B cell (primary cell): Measurements from ENCODE around the gene SLC20A1. TPM values are rescaled to one million over a fixed set of nuclear protein-coding genes. Genes with fewer than 3 reads are reported as not detected.

Experiments
- ATAC-seq: fragments of 200-7000 bp; cut with Tn5 transposase; one replicate; pipeline ENCODE4 v1.10.0; 2021; ENCODE audit warnings: low read depth, mild to moderate bottlenecking, moderate number of reproducible peaks, moderate library complexity
- CTCF ChIA-PET: fragments of 350-600 bp; sonication (Branson Sonifier 250); formaldehyde crosslinking; loops from one replicate; lab custom pipeline; 2021; ENCODE audit warnings: antibody characterized with exemption, inconsistent platforms; lab: Charles Lee
- POLR2A ChIA-PET: fragments of 350-600 bp; sonication (Branson Sonifier 250); formaldehyde crosslinking; loops from one replicate; lab custom pipeline; 2021; ENCODE audit warnings: antibody characterized with exemption; lab: Charles Lee
- DNase-seq: peaks from one replicate; pipeline ENCODE4 v3.0.0; 2013
- H2AFZ ChIP-seq: 2 replicates; pipeline ENCODE4 v1.6.1; 2012; ENCODE audit warnings: mild to moderate bottlenecking, low read depth, low read length; ENCODE audit not compliant: insufficient read depth, poor library complexity, severe bottlenecking
- H3K27ac ChIP-seq, 2 donors: 1 replicate in 1 of 2; 2 replicates in 1 of 2; pipeline ENCODE4 v1.5.1; 2012 to 2013; ENCODE audit warnings: low read length in 2 of 2, mild to moderate bottlenecking in 2 of 2, moderate library complexity in 1 of 2
- H3K27me3 ChIP-seq, 4 experiments: fragments of 200-600 bp in 1 of 4; sonication (generic) in 1 of 4; replicated peaks in 1 of 4; 1 replicate in 2 of 4; 2 replicates in 2 of 4; pipeline versions ENCODE4 v1.6.1 to v1.7.0; 2013 to 2016; ENCODE audit warnings: low read length in 3 of 4, mild to moderate bottlenecking in 2 of 4, mixed read lengths in 1 of 4, moderate library complexity in 1 of 4; ENCODE audit not compliant: insufficient read depth in 4 of 4, control insufficient read depth in 3 of 4; ENCODE audit errors: control extremely low read depth in 1 of 4
- H3K36me3 ChIP-seq, 2 experiments: replicated peaks in 1 of 2; 1 replicate in 1 of 2; 2 replicates in 1 of 2; pipeline versions ENCODE4 v1.6.1 to v1.7.1; 2013; ENCODE audit warnings: low read length in 1 of 2; ENCODE audit not compliant: insufficient read depth in 2 of 2, control insufficient read depth in 1 of 2; ENCODE audit errors: control extremely low read depth in 1 of 2, extremely low read depth in 1 of 2
- H3K4me1 ChIP-seq, 2 donors: fragments of 200-600 bp in 1 of 2; sonication (generic) in 1 of 2; 1 replicate in 1 of 2; 2 replicates in 1 of 2; pipeline versions ENCODE4 v1.5.1 to v1.6.1; 2013 to 2017; ENCODE audit warnings: low read length in 2 of 2; ENCODE audit not compliant: control insufficient read depth in 2 of 2, insufficient read depth in 2 of 2
- H3K4me2 ChIP-seq: replicated peaks from 2 replicates; pipeline ENCODE3; 2012; ENCODE audit warnings: mild to moderate bottlenecking, low read depth, low read length; ENCODE audit not compliant: poor library complexity, severe bottlenecking
- H3K4me3 ChIP-seq, 5 experiments: fragments of 200-600 bp in 1 of 5; sonication (generic) in 1 of 5; 1 replicate in 3 of 5; 2 replicates in 2 of 5; pipeline versions ENCODE4 v1.5.1 to v1.7.0; 2011 to 2016; ENCODE audit warnings: low read length in 4 of 5, mild to moderate bottlenecking in 4 of 5, low read depth in 2 of 5, control low read depth in 1 of 5, moderate library complexity in 1 of 5; ENCODE audit not compliant: insufficient read depth in 1 of 5; ENCODE audit errors: control extremely low read depth in 1 of 5, extremely low read depth in 1 of 5
- H3K79me2 ChIP-seq: fragments of 200-600 bp; sonication (generic); one replicate; pipeline ENCODE4 v1.6.0; 2016; ENCODE audit warnings: low read length; ENCODE audit not compliant: control insufficient read depth, insufficient read depth
- H3K9ac ChIP-seq: fragments of 200-600 bp; sonication (generic); 2 replicates; pipeline ENCODE4 v1.6.1; 2017; ENCODE audit warnings: mild to moderate bottlenecking, low read length, moderate library complexity
- H3K9me3 ChIP-seq, 3 donors: one replicate each; pipeline versions ENCODE4 v1.6.1 to v1.7.1; 2013; ENCODE audit warnings: low read length in 2 of 3; ENCODE audit not compliant: control insufficient read depth in 2 of 3, insufficient read depth in 1 of 3; ENCODE audit errors: control extremely low read depth in 1 of 3
- H4K20me1 ChIP-seq: 2 replicates; pipeline ENCODE4 v1.6.0; 2012; ENCODE audit warnings: mild to moderate bottlenecking, low read length; ENCODE audit not compliant: insufficient read depth, control insufficient read depth, poor library complexity, severe bottlenecking
- H3K27ac Mint-ChIP-seq: one replicate; pipeline ENCODE4 v1.8.0; 2021; ENCODE audit warnings: mixed read lengths
- H3K27me3 Mint-ChIP-seq: one replicate; pipeline ENCODE4 v1.8.0; 2021; ENCODE audit warnings: mixed read lengths
- H3K4me1 Mint-ChIP-seq: one replicate; pipeline ENCODE4 v1.8.0; 2021; ENCODE audit warnings: mixed read lengths
- H3K4me3 Mint-ChIP-seq: one replicate; pipeline ENCODE4 v1.8.0; 2021; ENCODE audit warnings: mixed read lengths
- H3K9me3 Mint-ChIP-seq: one replicate; pipeline ENCODE4 v1.8.0; 2022; ENCODE audit warnings: mixed read lengths; ENCODE audit not compliant: insufficient read depth
- EZH2 ChIP-seq: IDR thresholded peaks from 2 replicates; pipeline ENCODE4 v1.6.1; 2012; ENCODE audit warnings: borderline replicate concordance, low read depth, mild to moderate bottlenecking, moderate library complexity, low read length; ENCODE audit not compliant: insufficient read depth, poor library complexity, severe bottlenecking
- WGBS: methylation state at CpG from one replicate; pipeline ENCODE4 v1.1.5; 2013; ENCODE audit warnings: missing lambda C conversion rate; ENCODE audit not compliant: insufficient coverage; 5-methylcytosine and 5-hydroxymethylcytosine counted together
- intact Hi-C: fragments of 100-400 bp; cut with micrococcal nuclease; formaldehyde crosslinking; loops from one replicate; pipeline ENCODE4 v1.10.0; 2022
- polyA plus RNA-seq: library from polyadenylated mRNA; depleted of rRNA; stranded (reverse); fragments of >200 nt; gene quantifications from 2 replicates; pipeline ENCODE4 v1.2.3, GENCODE V29; 2012
- total RNA-seq, 2 donors: library from RNA; stranded (reverse); fragments of 120-200 nt in 1 of 2; gene quantifications; 1 replicate in 1 of 2; 2 replicates in 1 of 2; pipeline versions ENCODE4 v1.2.3 to v1.2.4, GENCODE V29; 2013 to 2022
- TF ChIP-seq, protein P1 (sequence below): fragments of 200-600 bp; IDR thresholded peaks from one replicate; pipeline ENCODE4 v1.8.0; 2022; ENCODE audit warnings: antibody characterized with exemption, mild to moderate bottlenecking

SLC20A1 gene
- total and polyA plus RNA-seq, 2 donors (not counting 1 experiment from before 2014, with no cell fraction given) = 16.1 to 54.9 TPM

DNA sequence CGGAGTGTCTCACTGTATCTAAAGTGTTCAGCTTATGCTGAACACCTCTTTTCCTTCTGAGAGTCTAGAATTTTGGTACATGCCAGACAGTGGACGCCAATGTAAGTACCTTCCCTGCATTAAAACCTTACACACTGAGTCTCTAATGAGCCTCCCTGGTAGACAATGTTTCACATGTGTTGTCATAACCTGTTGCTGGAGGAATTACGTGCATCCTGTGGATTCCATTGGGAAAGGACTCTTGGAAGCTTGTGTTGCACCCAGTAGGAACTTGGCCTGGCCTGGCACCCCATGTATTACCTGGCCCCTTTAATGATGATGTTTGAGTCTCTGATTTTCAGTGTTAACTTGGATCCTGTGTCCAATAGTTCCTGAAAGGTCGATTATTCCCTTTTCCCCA is 40.8 kb upstream of the SLC20A1 start:
- H3K27ac Mint-ChIP-seq = no peak overlapping the region
- H3K4me1 Mint-ChIP-seq = peaks cover 3% of the 10 kb centered on the region
- Histone ChIP-seq H3K4me2 (no peak overlapping the region), H3K4me3 (no peak overlapping the region), H3K9me3 (no peaks in the 10 kb centered on the region), H3K27ac (no peak overlapping the region), H4K20me1 (no peaks in the 10 kb centered on the region), H3K36me3 (no peaks in the 10 kb centered on the region), H3K4me1 (peaks cover 0 to 2% of the 10 kb centered on the region in 2 donors), H2AFZ (no peak overlapping the region), H3K27me3 (no peaks in the 10 kb centered on the region), H3K79me2 (no peaks in the 10 kb centered on the region), H3K9ac (no peak overlapping the region)
- DNase-seq (no peak), ATAC-seq (no peak)
- H3K4me3 Mint-ChIP-seq = no peak overlapping the region
- H3K27me3 Mint-ChIP-seq = no peaks in the 10 kb centered on the region
- intact Hi-C loops = no loop called here
- CTCF ChIA-PET = interaction anchor here (0.6 to 8.7 kb wide), 4 partner anchors 22 to 1548 kb away, joined by 3 to 101 read pairs (median 30); no protein-coding TSS in a partner anchor
- POLR2A ChIA-PET = no interaction called here
- TF ChIP-seq, protein P1, sequence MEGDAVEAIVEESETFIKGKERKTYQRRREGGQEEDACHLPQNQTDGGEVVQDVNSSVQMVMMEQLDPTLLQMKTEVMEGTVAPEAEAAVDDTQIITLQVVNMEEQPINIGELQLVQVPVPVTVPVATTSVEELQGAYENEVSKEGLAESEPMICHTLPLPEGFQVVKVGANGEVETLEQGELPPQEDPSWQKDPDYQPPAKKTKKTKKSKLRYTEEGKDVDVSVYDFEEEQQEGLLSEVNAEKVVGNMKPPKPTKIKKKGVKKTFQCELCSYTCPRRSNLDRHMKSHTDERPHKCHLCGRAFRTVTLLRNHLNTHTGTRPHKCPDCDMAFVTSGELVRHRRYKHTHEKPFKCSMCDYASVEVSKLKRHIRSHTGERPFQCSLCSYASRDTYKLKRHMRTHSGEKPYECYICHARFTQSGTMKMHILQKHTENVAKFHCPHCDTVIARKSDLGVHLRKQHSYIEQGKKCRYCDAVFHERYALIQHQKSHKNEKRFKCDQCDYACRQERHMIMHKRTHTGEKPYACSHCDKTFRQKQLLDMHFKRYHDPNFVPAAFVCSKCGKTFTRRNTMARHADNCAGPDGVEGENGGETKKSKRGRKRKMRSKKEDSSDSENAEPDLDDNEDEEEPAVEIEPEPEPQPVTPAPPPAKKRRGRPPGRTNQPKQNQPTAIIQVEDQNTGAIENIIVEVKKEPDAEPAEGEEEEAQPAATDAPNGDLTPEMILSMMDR = no peak
- no peak for TF ChIP-seq EZH2
- 96% methylated on average over 3 of the region's 4 CpGs for WGBS
- no peaks in the 10 kb centered on the region for H3K9me3 Mint-ChIP-seq

DNA sequence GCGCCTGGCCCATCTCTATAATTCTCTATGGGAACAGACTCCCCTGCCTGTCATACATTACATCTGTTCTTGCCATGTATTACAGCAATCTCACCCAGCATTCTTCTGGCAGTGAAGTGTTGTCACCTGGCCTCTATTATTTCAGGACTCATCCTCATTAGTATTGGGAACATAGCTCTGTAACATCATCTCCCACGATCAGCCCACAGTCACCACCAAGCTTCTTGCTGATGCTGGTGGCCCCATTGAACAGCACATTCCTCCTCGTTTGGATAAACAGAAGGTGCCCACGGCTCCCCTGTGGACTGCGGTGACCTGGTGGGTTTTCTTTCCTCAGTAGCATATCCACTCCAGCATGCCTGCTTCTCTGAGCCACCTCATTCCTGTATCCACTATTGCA is 39.8 kb upstream of the SLC20A1 start:
- H3K79me2 ChIP-seq = no peaks in the 10 kb centered on the region
- WGBS = 93% methylated on average over 5 of the region's 5 CpGs
- H3K27me3 Mint-ChIP-seq = no peaks in the 10 kb centered on the region
- ChIA-PET CTCF (interaction anchor here (0.6 to 1.5 kb wide), 4 partner anchors 19 to 353 kb away, joined by 3 to 4 read pairs (median 3); no protein-coding TSS in a partner anchor), POLR2A (no interaction called here)
- no peaks in the 10 kb centered on the region for H3K9me3 ChIP-seq
- H2AFZ ChIP-seq = no peak overlapping the region
- no peak overlapping the region for H3K4me2 ChIP-seq
- no peaks in the 10 kb centered on the region for H3K4me1 Mint-ChIP-seq
- TF ChIP-seq EZH2 = no peak
- TF ChIP-seq, protein P1 = no peak
- intact Hi-C loops = no loop called here
- no peak for ATAC-seq
- no peak overlapping the region for H3K27ac Mint-ChIP-seq
- H3K27ac ChIP-seq = no peak overlapping the region
- no peaks in the 10 kb centered on the region for H3K9me3 Mint-ChIP-seq
- H3K4me3 ChIP-seq = no peak overlapping the region
- no peaks in the 10 kb centered on the region for H4K20me1 ChIP-seq
- H3K9ac ChIP-seq = no peak overlapping the region
- no peaks in the 10 kb centered on the region for H3K27me3 ChIP-seq
- no peaks in the 10 kb centered on the region for H3K4me1 ChIP-seq
- DNase-seq = no peak
- no peaks in the 10 kb centered on the region for H3K36me3 ChIP-seq
- no peak overlapping the region for H3K4me3 Mint-ChIP-seq
